GM10266 (cell line): ENCODE measurements around the gene TBC1D2.

ENCODE experiments used
- DNase-seq: peaks from one replicate; pipeline ENCODE4 v3.0.0; 2012; ENCODE audit errors: extremely low spot score
- TF ChIP-seq, protein P1 (sequence below): IDR thresholded peaks from 2 replicates; pipeline ENCODE4 v1.5.1; 2012; ENCODE audit warnings: mild to moderate bottlenecking, low read depth; ENCODE audit not compliant: control insufficient read depth, insufficient read depth; ENCODE audit errors: missing control alignments

Gene TBC1D2

GRCh38 chr9:98191181-98191608, 64.3 kb downstream of the TBC1D2 start:
- TF ChIP-seq, protein P1, sequence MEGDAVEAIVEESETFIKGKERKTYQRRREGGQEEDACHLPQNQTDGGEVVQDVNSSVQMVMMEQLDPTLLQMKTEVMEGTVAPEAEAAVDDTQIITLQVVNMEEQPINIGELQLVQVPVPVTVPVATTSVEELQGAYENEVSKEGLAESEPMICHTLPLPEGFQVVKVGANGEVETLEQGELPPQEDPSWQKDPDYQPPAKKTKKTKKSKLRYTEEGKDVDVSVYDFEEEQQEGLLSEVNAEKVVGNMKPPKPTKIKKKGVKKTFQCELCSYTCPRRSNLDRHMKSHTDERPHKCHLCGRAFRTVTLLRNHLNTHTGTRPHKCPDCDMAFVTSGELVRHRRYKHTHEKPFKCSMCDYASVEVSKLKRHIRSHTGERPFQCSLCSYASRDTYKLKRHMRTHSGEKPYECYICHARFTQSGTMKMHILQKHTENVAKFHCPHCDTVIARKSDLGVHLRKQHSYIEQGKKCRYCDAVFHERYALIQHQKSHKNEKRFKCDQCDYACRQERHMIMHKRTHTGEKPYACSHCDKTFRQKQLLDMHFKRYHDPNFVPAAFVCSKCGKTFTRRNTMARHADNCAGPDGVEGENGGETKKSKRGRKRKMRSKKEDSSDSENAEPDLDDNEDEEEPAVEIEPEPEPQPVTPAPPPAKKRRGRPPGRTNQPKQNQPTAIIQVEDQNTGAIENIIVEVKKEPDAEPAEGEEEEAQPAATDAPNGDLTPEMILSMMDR: no peak
- no peak for DNase-seq

- TF ChIP-seq, protein P1: no peak
These were observed 64.7 kb downstream of the TBC1D2 start for GRCh38 chr9:98190757-98191105.

GRCh38 chr9:98189412-98189811, 66.0 kb downstream of the TBC1D2 start:
- DNase-seq: no peak
- TF ChIP-seq, protein P1: no peak

More at GRCh38 chr9:98190757-98191105, 64.7 kb downstream of the TBC1D2 start:
- no peak for DNase-seq

DNA sequence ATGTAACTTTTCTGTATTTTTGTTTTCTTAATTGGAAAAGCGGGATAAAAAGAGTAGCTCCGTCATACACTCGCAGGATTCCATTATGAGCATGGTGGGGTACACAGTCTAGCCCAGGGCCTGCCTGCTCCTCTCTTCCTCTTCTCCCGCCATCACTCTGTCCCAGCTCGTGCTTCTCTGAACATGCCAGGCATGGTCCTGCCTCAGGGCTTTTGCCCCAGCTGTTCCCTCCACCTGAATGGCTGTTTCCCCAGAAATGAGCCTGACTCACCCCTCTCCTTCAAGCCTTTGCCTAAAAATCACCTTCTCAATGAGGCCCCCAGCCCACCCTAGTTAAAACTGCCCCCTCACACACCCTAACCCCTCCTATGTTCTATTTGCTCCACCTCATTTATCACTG, 67.5 kb downstream of the TBC1D2 start:
- DNase-seq: no peak
- TF ChIP-seq, protein P1: no peak

DNA sequence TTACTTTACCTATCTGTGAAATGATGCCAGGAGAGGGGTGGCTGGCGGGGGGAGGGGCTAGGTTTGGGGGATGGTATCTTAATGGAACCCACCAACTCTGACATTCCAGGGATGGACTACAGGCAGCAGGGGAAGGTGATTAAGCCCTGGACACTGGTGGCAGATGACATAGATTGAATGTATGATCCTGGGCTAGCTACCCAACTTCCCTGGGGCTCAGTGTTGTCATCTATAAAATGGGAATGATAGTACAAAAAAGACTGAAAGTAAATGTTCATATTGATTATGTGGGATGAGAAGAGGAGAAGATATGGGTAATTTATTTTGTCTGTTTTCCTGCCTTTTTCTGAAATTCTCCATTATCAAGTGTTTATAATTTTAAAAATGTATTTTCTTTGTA, 69.2 kb downstream of the TBC1D2 start:
- TF ChIP-seq, protein P1: no peak

DNA sequence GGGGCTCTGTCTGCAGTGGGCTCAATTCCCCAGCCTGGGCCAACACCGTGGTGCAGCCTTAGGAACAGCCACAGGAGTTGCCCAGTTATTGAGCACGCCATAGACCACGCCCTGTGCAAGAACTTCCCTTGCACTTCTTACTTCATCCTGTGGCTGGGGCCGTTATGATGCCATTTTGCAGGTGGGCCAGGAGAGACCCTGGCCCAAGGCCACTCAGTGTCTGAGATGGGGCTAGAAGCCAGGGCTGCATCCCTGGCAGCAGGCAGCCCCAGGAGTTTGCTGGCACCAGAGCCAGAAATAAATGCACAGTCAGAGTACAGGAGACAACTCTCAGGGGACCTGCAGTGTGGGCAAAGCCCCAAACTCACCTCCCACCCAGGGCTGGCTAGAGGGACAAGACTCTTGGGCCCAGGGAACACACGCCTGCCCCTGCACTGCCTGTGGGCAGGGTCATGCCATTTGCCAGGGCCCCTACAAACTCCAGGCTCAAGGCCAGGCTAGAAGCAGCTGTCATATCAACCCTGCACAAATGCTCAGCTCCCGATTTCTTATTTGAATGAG, 69.8 kb downstream of the TBC1D2 start:
- TF ChIP-seq, protein P1: no peak
- no peak for DNase-seq

More for the DNA sequence above, 69.2 kb downstream of the TBC1D2 start:
- DNase-seq: no peak

GRCh38 chr9:98185021-98185567, 70.4 kb downstream of the TBC1D2 start:
- TF ChIP-seq, protein P1: no peak
- no peak for DNase-seq
